SH-SY5Y (cell line): Measurements from ENCODE around the gene SLFN5.

ENCODE experiments used
- GATA2 ChIP-seq: IDR thresholded peaks from 2 replicates; pipeline ENCODE4 v1.6.1; 2011; ENCODE audit warnings: mild to moderate bottlenecking, low read depth, low read length
- GATA3 ChIP-seq: IDR thresholded peaks from 2 replicates; pipeline ENCODE4 v1.6.1; 2011; ENCODE audit warnings: low read depth, mild to moderate bottlenecking, low read length, moderate library complexity

- TF ChIP-seq GATA2, result no peak
- no peak for TF ChIP-seq GATA3
These were observed 24.0 kb upstream of the SLFN5 start for GRCh38 chr17:35218915-35219314.
